ENCODE data around the gene TNFAIP3.

DNA sequence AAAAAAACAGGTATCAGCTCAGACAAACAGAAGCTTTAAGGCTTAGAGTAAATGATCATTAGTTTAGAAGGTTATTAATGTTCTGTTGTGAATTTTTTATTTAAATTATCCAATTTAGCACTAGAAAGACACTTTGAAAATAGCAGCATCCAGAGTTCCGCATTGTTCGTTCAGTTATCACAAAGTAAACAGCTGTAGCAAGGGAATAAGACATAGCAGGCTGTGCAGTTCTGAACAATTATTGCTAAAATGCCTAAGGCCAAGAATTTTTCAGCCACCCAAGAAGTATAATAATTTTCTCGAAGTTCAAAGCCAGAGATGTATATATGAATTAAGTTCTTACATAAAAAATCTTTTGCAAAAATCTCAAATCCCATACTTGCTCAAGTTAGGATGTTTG, 8.0 kb upstream of the TNFAIP3 start:
- TF ChIP-seq, protein P1, sequence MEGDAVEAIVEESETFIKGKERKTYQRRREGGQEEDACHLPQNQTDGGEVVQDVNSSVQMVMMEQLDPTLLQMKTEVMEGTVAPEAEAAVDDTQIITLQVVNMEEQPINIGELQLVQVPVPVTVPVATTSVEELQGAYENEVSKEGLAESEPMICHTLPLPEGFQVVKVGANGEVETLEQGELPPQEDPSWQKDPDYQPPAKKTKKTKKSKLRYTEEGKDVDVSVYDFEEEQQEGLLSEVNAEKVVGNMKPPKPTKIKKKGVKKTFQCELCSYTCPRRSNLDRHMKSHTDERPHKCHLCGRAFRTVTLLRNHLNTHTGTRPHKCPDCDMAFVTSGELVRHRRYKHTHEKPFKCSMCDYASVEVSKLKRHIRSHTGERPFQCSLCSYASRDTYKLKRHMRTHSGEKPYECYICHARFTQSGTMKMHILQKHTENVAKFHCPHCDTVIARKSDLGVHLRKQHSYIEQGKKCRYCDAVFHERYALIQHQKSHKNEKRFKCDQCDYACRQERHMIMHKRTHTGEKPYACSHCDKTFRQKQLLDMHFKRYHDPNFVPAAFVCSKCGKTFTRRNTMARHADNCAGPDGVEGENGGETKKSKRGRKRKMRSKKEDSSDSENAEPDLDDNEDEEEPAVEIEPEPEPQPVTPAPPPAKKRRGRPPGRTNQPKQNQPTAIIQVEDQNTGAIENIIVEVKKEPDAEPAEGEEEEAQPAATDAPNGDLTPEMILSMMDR (IDR thresholded peaks at IDR 0.05; ENCODE audit: insufficient read depth, low read depth, low read length): no peak
- TF ChIP-seq EZH2 (IDR thresholded peaks at IDR 0.05; ENCODE audit: insufficient read depth, low read length): no peak

Measured in astrocyte (in vitro differentiated cells and primary cell).